ENCODE measurements around the gene PDCL3. TPM values are rescaled to one million over a fixed set of nuclear protein-coding genes. Genes with fewer than 3 reads are reported as not detected.

Gene PDCL3
- total and polyA plus RNA-seq, 2 donors from 2014 or later = 20.1 to 29.8 TPM

GRCh38 chr2:100611079-100612029 is 48.6 kb downstream of the PDCL3 start:
- Histone ChIP-seq H3K9me3 (ENCODE audit: control insufficient read depth in 2 of 3, insufficient read depth in 1 of 3, low read length in 3 of 3) (no peaks in the 10 kb centered on the region), H3K9ac (ENCODE audit: low read length in 3 of 3) (no peak overlapping the region), H3K4me3 (ENCODE audit: low read length in 3 of 3) (no peak overlapping the region), H3K4me1 (ENCODE audit: control insufficient read depth in 2 of 3, insufficient read depth in 2 of 3, low read depth in 1 of 3, low read length in 3 of 3) (no peaks in the 10 kb centered on the region), H3K27ac (ENCODE audit: low read depth in 2 of 2, low read length in 2 of 2) (no peak overlapping the region), H3K36me3 (ENCODE audit: control insufficient read depth in 2 of 3, insufficient read depth in 3 of 3, low read length in 3 of 3) (no peaks in the 10 kb centered on the region), H3K27me3 (ENCODE audit: control insufficient read depth, insufficient read depth, low read length) (no peaks in the 10 kb centered on the region)
- no peak for TF ChIP-seq CTCF (IDR thresholded peaks at IDR 0.05; ENCODE audit: borderline replicate concordance, extremely low read depth, insufficient read depth)
- FAIRE-seq (no peak), DNase-seq (no peak)
- intact Hi-C loops (cut with DNase I) = loop anchor here (5.0 kb wide), 1 partner anchor 371 kb away; no protein-coding TSS in a partner anchor

GRCh38 chr2:100612388-100613000 is 49.7 kb downstream of the PDCL3 start:
- FAIRE-seq (no peak), DNase-seq (no peak)
- intact Hi-C loops (cut with DNase I) = loop anchor here (5.0 kb wide), 1 partner anchor 370 kb away; no protein-coding TSS in a partner anchor
- no peak overlapping the region for H3K9ac ChIP-seq (ENCODE audit: low read length in 3 of 3)
- H3K4me1 ChIP-seq (ENCODE audit: control insufficient read depth in 2 of 3, insufficient read depth in 2 of 3, low read depth in 1 of 3, low read length in 3 of 3) = no peaks in the 10 kb centered on the region
- no peak overlapping the region for H3K27ac ChIP-seq (ENCODE audit: low read depth in 2 of 2, low read length in 2 of 2)
- H3K36me3 ChIP-seq (ENCODE audit: control insufficient read depth in 2 of 3, insufficient read depth in 3 of 3, low read length in 3 of 3) = no peaks in the 10 kb centered on the region
- TF ChIP-seq CTCF (IDR thresholded peaks at IDR 0.05; ENCODE audit: borderline replicate concordance, extremely low read depth, insufficient read depth) = no peak
- no peak overlapping the region for H3K4me3 ChIP-seq (ENCODE audit: low read length in 3 of 3)
- H3K9me3 ChIP-seq (ENCODE audit: control insufficient read depth in 2 of 3, insufficient read depth in 1 of 3, low read length in 3 of 3) = no peaks in the 10 kb centered on the region
- H3K27me3 ChIP-seq (ENCODE audit: control insufficient read depth, insufficient read depth, low read length) = no peaks in the 10 kb centered on the region

GRCh38 chr2:100613719-100614118 is 50.9 kb downstream of the PDCL3 start:
- Histone ChIP-seq H3K4me1 (ENCODE audit: control insufficient read depth in 2 of 3, insufficient read depth in 2 of 3, low read depth in 1 of 3, low read length in 3 of 3) (no peaks in the 10 kb centered on the region), H3K9me3 (ENCODE audit: control insufficient read depth in 2 of 3, insufficient read depth in 1 of 3, low read length in 3 of 3) (no peaks in the 10 kb centered on the region), H3K27me3 (ENCODE audit: control insufficient read depth, insufficient read depth, low read length) (no peaks in the 10 kb centered on the region), H3K36me3 (ENCODE audit: control insufficient read depth in 2 of 3, insufficient read depth in 3 of 3, low read length in 3 of 3) (no peaks in the 10 kb centered on the region), H3K27ac (ENCODE audit: low read depth in 2 of 2, low read length in 2 of 2) (no peak overlapping the region), H3K9ac (ENCODE audit: low read length in 3 of 3) (no peak overlapping the region), H3K4me3 (ENCODE audit: low read length in 3 of 3) (no peak overlapping the region)
- DNase-seq (no peak), FAIRE-seq (no peak)
- TF ChIP-seq CTCF (IDR thresholded peaks at IDR 0.05; ENCODE audit: borderline replicate concordance, extremely low read depth, insufficient read depth) = no peak
- intact Hi-C loops (cut with DNase I) = loop anchor here (5.0 kb wide), 1 partner anchor 369 kb away; no protein-coding TSS in a partner anchor
